BLaER1 (cell line): ENCODE data around the gene HBE1.
"Not testable (repeated sequence)": the region's sequence is repeated elsewhere in the genome, so short reads cannot be mapped to it uniquely, and the experiment has no call there.

ENCODE experiments used
- H3K27ac ChIP-seq: shearing (Covaris generic); formaldehyde crosslinking; 2 replicates; pipeline ENCODE4 v1.8.1; 2022
- H3K27me3 ChIP-seq: shearing (Covaris generic); formaldehyde crosslinking; 2 replicates; pipeline ENCODE4 v1.8.1; 2022
- H3K36me3 ChIP-seq: shearing (Covaris generic); formaldehyde crosslinking; 2 replicates; pipeline ENCODE4 v1.8.1; 2022
- H3K4me1 ChIP-seq: shearing (Covaris generic); formaldehyde crosslinking; 2 replicates; pipeline ENCODE4 v1.8.1; 2022
- H3K4me2 ChIP-seq: shearing (Covaris generic); formaldehyde crosslinking; 2 replicates; pipeline ENCODE4 v1.8.1; 2022
- H3K4me3 ChIP-seq: shearing (Covaris generic); formaldehyde crosslinking; 2 replicates; pipeline ENCODE4 v1.8.1; 2022
- H3K9ac ChIP-seq: shearing (Covaris generic); formaldehyde crosslinking; 2 replicates; pipeline ENCODE4 v1.8.1; 2022
- H3K9me3 ChIP-seq: shearing (Covaris generic); formaldehyde crosslinking; 2 replicates; pipeline ENCODE4 v1.8.1; 2022
- H4K20me1 ChIP-seq: shearing (Covaris generic); formaldehyde crosslinking; 2 replicates; pipeline ENCODE4 v1.8.1; 2022
- Cebpa-rat ChIP-seq: shearing (Covaris generic); IDR thresholded peaks from 2 replicates; pipeline ENCODE4 v1.8.1; 2022

Gene HBE1

GRCh38 chr11:5297721-5298323 lies 28.1 kb upstream of the HBE1 start:
- H3K9me3 ChIP-seq: peaks cover 7% of the 10 kb centered on the region; the same call in 1 of the 2 replicates
- no peaks in the 10 kb centered on the region for H3K4me1 ChIP-seq
- no peak overlapping the region for H3K4me3 ChIP-seq
- no peak for TF ChIP-seq Cebpa-rat
- H3K27me3 ChIP-seq: no peaks in the 10 kb centered on the region
- no peak overlapping the region for H3K4me2 ChIP-seq
- no peaks in the 10 kb centered on the region for H3K36me3 ChIP-seq
- no peak overlapping the region for H3K9ac ChIP-seq
- H4K20me1 ChIP-seq: no peaks in the 10 kb centered on the region
- no peak overlapping the region for H3K27ac ChIP-seq

GRCh38 chr11:5294342-5294995 lies 24.7 kb upstream of the HBE1 start:
- H3K27ac ChIP-seq, H3K4me3 ChIP-seq, H3K36me3 ChIP-seq, H3K9ac ChIP-seq, H3K27me3 ChIP-seq, H4K20me1 ChIP-seq, H3K9me3 ChIP-seq, H3K4me2 ChIP-seq, H3K4me1 ChIP-seq: not testable (repeated sequence)

- H3K9me3 ChIP-seq: peaks cover 7% of the 10 kb centered on the region; the same call in 1 of the 2 replicates
- no peaks in the 10 kb centered on the region for H3K4me1 ChIP-seq
- no peak overlapping the region for H3K4me2 ChIP-seq
- no peak overlapping the region for H3K27ac ChIP-seq
- no peak overlapping the region for H3K4me3 ChIP-seq
- no peak overlapping the region for H3K9ac ChIP-seq
- no peak for TF ChIP-seq Cebpa-rat
- H4K20me1 ChIP-seq: no peaks in the 10 kb centered on the region
- H3K36me3 ChIP-seq: no peaks in the 10 kb centered on the region
- no peaks in the 10 kb centered on the region for H3K27me3 ChIP-seq
Observed at GRCh38 chr11:5293028-5293427, 23.3 kb upstream of the HBE1 start.

- no peak overlapping the region for H3K9ac ChIP-seq
- H3K27me3 ChIP-seq: no peaks in the 10 kb centered on the region
- no peak overlapping the region for H3K4me3 ChIP-seq
- no peak for TF ChIP-seq Cebpa-rat
- no peak overlapping the region for H3K4me2 ChIP-seq
- H3K4me1 ChIP-seq: no peaks in the 10 kb centered on the region
- H3K9me3 ChIP-seq: peaks cover 7% of the 10 kb centered on the region; the same call in 1 of the 2 replicates
- H3K27ac ChIP-seq: no peak overlapping the region
- H4K20me1 ChIP-seq: no peaks in the 10 kb centered on the region
- H3K36me3 ChIP-seq: no peaks in the 10 kb centered on the region
Observed at GRCh38 chr11:5291207-5291838, 21.6 kb upstream of the HBE1 start.

GRCh38 chr11:5290106-5290505 lies 20.4 kb upstream of the HBE1 start:
- Histone ChIP-seq H3K4me3 (no peak overlapping the region), H3K4me1 (no peaks in the 10 kb centered on the region), H3K9ac (no peak overlapping the region), H3K27ac (no peak overlapping the region), H3K9me3 (peaks cover 7% of the 10 kb centered on the region; the same call in 1 of the 2 replicates), H4K20me1 (no peaks in the 10 kb centered on the region), H3K27me3 (no peaks in the 10 kb centered on the region), H3K4me2 (no peak overlapping the region), H3K36me3 (no peaks in the 10 kb centered on the region)
- TF ChIP-seq Cebpa-rat: no peak

- H3K36me3 ChIP-seq: no peaks in the 10 kb centered on the region
- H3K27ac ChIP-seq: no peak overlapping the region
- no peak for TF ChIP-seq Cebpa-rat
- H3K4me1 ChIP-seq: no peaks in the 10 kb centered on the region
- H3K9me3 ChIP-seq: peaks cover 7% of the 10 kb centered on the region; the same call in 1 of the 2 replicates
- no peaks in the 10 kb centered on the region for H3K27me3 ChIP-seq
- H3K4me2 ChIP-seq: no peak overlapping the region
- no peak overlapping the region for H3K4me3 ChIP-seq
- H4K20me1 ChIP-seq: no peaks in the 10 kb centered on the region
- no peak overlapping the region for H3K9ac ChIP-seq
Observed at GRCh38 chr11:5289696-5290095, 20.0 kb upstream of the HBE1 start.

- no peak overlapping the region for H3K4me3 ChIP-seq
- no peaks in the 10 kb centered on the region for H4K20me1 ChIP-seq
- 0 out of 2 replicates have a peak, but pooled peaks cover under 1% of the 10 kb centered on the region for H3K9me3 ChIP-seq
- no peaks in the 10 kb centered on the region for H3K36me3 ChIP-seq
- TF ChIP-seq Cebpa-rat: no peak
- H3K4me1 ChIP-seq: no peaks in the 10 kb centered on the region
- H3K27me3 ChIP-seq: no peaks in the 10 kb centered on the region
- no peak overlapping the region for H3K9ac ChIP-seq
- no peak overlapping the region for H3K27ac ChIP-seq
- H3K4me2 ChIP-seq: no peak overlapping the region
Observed at GRCh38 chr11:5288906-5289550, 19.3 kb upstream of the HBE1 start.

- Histone ChIP-seq H3K36me3 (no peaks in the 10 kb centered on the region), H3K9me3 (no peaks in the 10 kb centered on the region), H4K20me1 (no peaks in the 10 kb centered on the region), H3K27ac (no peak overlapping the region), H3K4me1 (no peaks in the 10 kb centered on the region), H3K4me3 (no peak overlapping the region), H3K4me2 (no peak overlapping the region), H3K27me3 (no peaks in the 10 kb centered on the region), H3K9ac (no peak overlapping the region)
- no peak for TF ChIP-seq Cebpa-rat
Observed at GRCh38 chr11:5288108-5288905, 18.6 kb upstream of the HBE1 start.

GRCh38 chr11:5286901-5287300 lies 17.2 kb upstream of the HBE1 start:
- TF ChIP-seq Cebpa-rat: no peak
- no peaks in the 10 kb centered on the region for H3K4me1 ChIP-seq
- H3K4me2 ChIP-seq: no peak overlapping the region
- H3K27ac ChIP-seq: no peak overlapping the region
- no peak overlapping the region for H3K9ac ChIP-seq
- no peaks in the 10 kb centered on the region for H4K20me1 ChIP-seq
- no peak overlapping the region for H3K4me3 ChIP-seq
- no peaks in the 10 kb centered on the region for H3K36me3 ChIP-seq
- H3K27me3 ChIP-seq: no peaks in the 10 kb centered on the region
- H3K9me3 ChIP-seq: no peaks in the 10 kb centered on the region
